A673 (cell line): ENCODE data around the gene INTS4. TPM values are rescaled to one million over a fixed set of nuclear protein-coding genes. Genes with fewer than 3 reads are reported as not detected.
"Not testable (repeated sequence)": the region's sequence is repeated elsewhere in the genome, so short reads cannot be mapped to it uniquely, and the experiment has no call there.

ENCODE experiments used
- BruUV-seq: library from RNA; stranded (reverse); fragments of 400-500 nt; replicated peaks from 2 replicates; lab custom pipeline; 2021; lab: Mats Ljungman, UMichigan
- CTCF ChIA-PET: fragments of 300-600 bp; sonication (Branson Sonifier 250); formaldehyde crosslinking; loops from one replicate; lab custom pipeline; 2022; ENCODE audit warnings: antibody characterized with exemption; lab: Charles Lee
- POLR2A ChIA-PET: fragments of 300-600 bp; sonication (Branson Sonifier 250); formaldehyde crosslinking; loops from one replicate; lab custom pipeline; 2022; ENCODE audit warnings: antibody characterized with exemption; ENCODE audit not compliant: low non-redundant PET; lab: Charles Lee
- DNase-seq: peaks from one replicate; pipeline ENCODE4 v3.0.0-alpha.2; 2015; ENCODE audit warnings: low spot score
- H3K27ac ChIP-seq: fragments of 200-600 bp; sonication (generic); 2 replicates; pipeline ENCODE4 v1.5.1; 2016; ENCODE audit warnings: mixed run types, low read depth, mild to moderate bottlenecking, mixed read lengths, antibody characterized with exemption, low read length; ENCODE audit not compliant: poor library complexity, severe bottlenecking
- H3K27me3 ChIP-seq: fragments of 200-600 bp; sonication (generic); replicated peaks from 2 replicates; pipeline ENCODE4 v1.6.1; 2017; ENCODE audit warnings: mixed run types, low read depth, mild to moderate bottlenecking, mixed read lengths, antibody characterized with exemption, low read length; ENCODE audit not compliant: insufficient read depth, poor library complexity
- H3K36me3 ChIP-seq: fragments of 200-600 bp; sonication (generic); 2 replicates; pipeline ENCODE4 v1.6.1; 2016; ENCODE audit warnings: mixed run types, mild to moderate bottlenecking, mixed read lengths, antibody characterized with exemption, low read length; ENCODE audit not compliant: insufficient read depth, poor library complexity, severe bottlenecking
- H3K4me1 ChIP-seq: fragments of 200-600 bp; sonication (generic); 2 replicates; pipeline ENCODE4 v1.6.1; 2017; ENCODE audit warnings: mixed run types, mild to moderate bottlenecking, mixed read lengths, antibody characterized with exemption, low read length; ENCODE audit not compliant: insufficient read depth, poor library complexity, severe bottlenecking
- H3K4me3 ChIP-seq: fragments of 200-600 bp; sonication (generic); 2 replicates; pipeline ENCODE4 v1.5.1; 2016; ENCODE audit warnings: low read depth, mixed run types, mild to moderate bottlenecking, mixed read lengths, low read length; ENCODE audit not compliant: poor library complexity, severe bottlenecking
- H3K9me3 ChIP-seq: fragments of 200-600 bp; sonication (generic); 2 replicates; pipeline ENCODE4 v1.6.1; 2016; ENCODE audit warnings: mixed run types, low read depth, mild to moderate bottlenecking, mixed read lengths, antibody characterized with exemption, low read length; ENCODE audit not compliant: poor library complexity, severe bottlenecking
- EZH2 ChIP-seq: fragments of 200-600 bp; sonication (generic); IDR thresholded peaks from 2 replicates; pipeline ENCODE4 v1.6.1; 2017; ENCODE audit warnings: borderline replicate concordance, low read depth, mild to moderate bottlenecking, mixed read lengths, antibody characterized with exemption, low read length; ENCODE audit not compliant: poor library complexity, severe bottlenecking
- intact Hi-C: fragments of 100-400 bp; cut with micrococcal nuclease; formaldehyde crosslinking; loops from one replicate; pipeline ENCODE4 v1.10.0; 2022; ENCODE audit not compliant: unreplicated experiment
- total RNA-seq: library from RNA; stranded (reverse); gene quantifications from 2 replicates; pipeline ENCODE4 v1.2.3, GENCODE V29; 2021
- TF ChIP-seq, protein P1 (sequence below): fragments of 300-800, 200-600 bp; sonication (generic); conservative IDR thresholded peaks from 2 replicates; pipeline ENCODE4 v1.5.1; 2017; ENCODE audit warnings: low read depth, mild to moderate bottlenecking, antibody characterized with exemption, low read length, moderate library complexity, mixed read lengths

Gene INTS4
- total RNA-seq, 1 experiment from 2014 or later = 66.1 TPM

DNA sequence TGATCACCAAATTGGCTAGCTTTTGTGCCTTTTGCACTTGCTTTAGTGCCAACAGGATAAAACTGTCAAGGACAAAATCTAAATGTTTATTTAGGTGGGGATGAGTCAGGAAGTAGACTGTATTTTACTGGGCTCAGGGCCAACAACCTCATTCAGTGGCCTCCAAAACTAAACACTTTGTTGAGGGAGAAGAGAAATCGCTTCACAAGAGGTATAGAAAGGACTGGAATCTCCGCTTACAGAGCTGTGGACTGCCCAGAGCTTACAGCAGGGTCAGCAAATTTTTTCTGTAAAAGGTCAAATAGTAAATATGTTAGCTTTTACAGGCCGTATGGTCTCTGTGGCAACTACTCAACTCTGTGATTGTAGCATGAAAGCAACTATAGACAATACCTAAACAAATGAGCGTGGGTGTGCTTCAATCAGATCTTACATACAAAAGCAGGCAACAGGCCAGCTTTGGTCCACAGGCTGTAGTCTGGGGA lies 80.1 kb downstream of the INTS4 start:
- CTCF ChIA-PET, BruUV-seq, intact Hi-C loops, POLR2A ChIA-PET, H3K9me3 ChIP-seq, H3K27me3 ChIP-seq, H3K4me3 ChIP-seq, H3K36me3 ChIP-seq: not testable (repeated sequence)
- peak overlapping the region; percentile 53 for H3K27ac ChIP-seq
- DNase-seq = peak; percentile 72
- H3K4me1 ChIP-seq = peaks cover 25% of the 10 kb centered on the region

DNA sequence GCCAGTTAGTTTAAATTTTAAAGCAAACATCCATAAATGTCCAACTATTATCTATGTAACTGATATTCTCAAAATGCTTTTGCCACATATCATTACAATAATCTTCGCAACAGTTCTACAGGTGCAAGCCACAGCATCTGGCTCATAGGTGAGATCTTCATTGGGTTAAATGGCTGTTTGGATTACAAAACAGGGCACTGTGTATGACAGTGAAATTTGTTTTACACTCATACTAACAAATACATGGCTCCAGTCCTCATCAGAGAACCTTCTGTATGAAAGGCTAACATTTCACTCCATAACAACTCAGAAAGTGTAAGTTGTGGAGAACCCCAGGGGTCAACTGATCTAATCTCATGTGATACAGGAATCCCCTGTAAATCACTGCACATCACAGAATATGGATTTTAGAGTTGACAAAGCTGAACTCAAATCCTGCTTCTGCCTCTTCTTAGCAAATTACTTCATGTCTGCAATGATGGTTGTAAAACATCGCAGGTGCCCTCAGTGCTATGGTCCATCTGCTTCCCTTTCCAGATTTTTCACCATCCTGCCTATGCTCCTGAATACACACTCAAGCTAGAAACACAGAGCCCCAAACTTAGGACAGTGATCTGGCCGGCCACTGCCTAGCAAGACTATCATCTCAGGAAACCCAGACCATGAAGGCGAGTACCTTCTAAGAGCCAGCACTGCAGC lies 80.7 kb downstream of the INTS4 start:
- Histone ChIP-seq H3K4me1 (peaks cover 25% of the 10 kb centered on the region), H3K27ac (peak overlapping the region; percentile 53)
- BruUV-seq, H3K27me3 ChIP-seq, POLR2A ChIA-PET, intact Hi-C loops, DNase-seq, H3K36me3 ChIP-seq, H3K9me3 ChIP-seq, CTCF ChIA-PET, H3K4me3 ChIP-seq: not testable (repeated sequence)

DNA sequence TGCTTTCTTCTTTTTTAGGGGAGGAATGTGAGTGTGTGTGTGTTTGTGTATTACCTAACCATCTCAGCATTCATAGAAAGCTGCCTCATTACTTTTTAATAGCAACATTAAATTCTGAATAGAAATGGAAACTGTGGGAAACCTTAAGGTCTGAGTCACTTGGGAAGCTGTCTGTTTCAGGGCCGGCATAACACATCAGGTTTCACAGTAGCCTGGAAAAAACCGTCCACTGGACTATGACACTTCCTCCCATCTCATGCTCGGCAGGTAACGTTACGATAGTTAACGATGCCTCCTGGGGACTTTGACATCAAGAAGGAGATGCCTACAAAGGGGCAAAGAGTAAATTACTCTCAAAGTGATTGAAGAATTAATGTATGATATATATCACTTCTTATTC lies 83.6 kb downstream of the INTS4 start:
- H3K27me3 ChIP-seq, DNase-seq, POLR2A ChIA-PET, BruUV-seq, H3K9me3 ChIP-seq, H3K36me3 ChIP-seq, H3K4me3 ChIP-seq, intact Hi-C loops, CTCF ChIA-PET, H3K27ac ChIP-seq: not testable (repeated sequence)
- H3K4me1 ChIP-seq = peaks cover 25% of the 10 kb centered on the region

DNA sequence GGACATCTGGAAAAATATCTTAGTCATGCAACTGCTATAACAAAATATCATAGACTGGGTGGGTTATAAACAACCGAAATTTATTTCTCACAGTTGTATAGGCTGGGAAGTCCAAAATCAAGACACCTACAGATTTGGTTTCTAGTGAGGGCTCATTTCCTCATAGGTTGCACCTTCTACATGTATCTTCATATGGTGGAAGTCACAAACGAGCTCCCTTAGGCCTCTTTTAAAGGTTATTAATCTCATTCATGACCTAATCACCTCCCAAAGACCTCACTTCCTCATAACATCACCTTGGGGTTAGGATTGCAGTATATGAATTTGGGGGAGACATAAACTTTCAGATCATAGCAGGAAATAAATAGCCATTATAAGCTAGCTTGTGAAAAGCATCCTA lies 85.2 kb downstream of the INTS4 start:
- no peak overlapping the region for H3K4me3 ChIP-seq
- intact Hi-C loops = no loop called here
- no TSS peak for BruUV-seq
- CTCF ChIA-PET = no interaction called here
- no peak overlapping the region for H3K27ac ChIP-seq
- H3K27me3 ChIP-seq = no peaks in the 10 kb centered on the region
- no peaks in the 10 kb centered on the region for H3K9me3 ChIP-seq
- TF ChIP-seq, protein P1, sequence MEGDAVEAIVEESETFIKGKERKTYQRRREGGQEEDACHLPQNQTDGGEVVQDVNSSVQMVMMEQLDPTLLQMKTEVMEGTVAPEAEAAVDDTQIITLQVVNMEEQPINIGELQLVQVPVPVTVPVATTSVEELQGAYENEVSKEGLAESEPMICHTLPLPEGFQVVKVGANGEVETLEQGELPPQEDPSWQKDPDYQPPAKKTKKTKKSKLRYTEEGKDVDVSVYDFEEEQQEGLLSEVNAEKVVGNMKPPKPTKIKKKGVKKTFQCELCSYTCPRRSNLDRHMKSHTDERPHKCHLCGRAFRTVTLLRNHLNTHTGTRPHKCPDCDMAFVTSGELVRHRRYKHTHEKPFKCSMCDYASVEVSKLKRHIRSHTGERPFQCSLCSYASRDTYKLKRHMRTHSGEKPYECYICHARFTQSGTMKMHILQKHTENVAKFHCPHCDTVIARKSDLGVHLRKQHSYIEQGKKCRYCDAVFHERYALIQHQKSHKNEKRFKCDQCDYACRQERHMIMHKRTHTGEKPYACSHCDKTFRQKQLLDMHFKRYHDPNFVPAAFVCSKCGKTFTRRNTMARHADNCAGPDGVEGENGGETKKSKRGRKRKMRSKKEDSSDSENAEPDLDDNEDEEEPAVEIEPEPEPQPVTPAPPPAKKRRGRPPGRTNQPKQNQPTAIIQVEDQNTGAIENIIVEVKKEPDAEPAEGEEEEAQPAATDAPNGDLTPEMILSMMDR = no peak
- TF ChIP-seq EZH2 = no peak
- H3K36me3 ChIP-seq = peaks cover 9% of the 10 kb centered on the region
- H3K4me1 ChIP-seq = peaks cover 16% of the 10 kb centered on the region
- no peak for DNase-seq
- POLR2A ChIA-PET = no interaction called here
